ENCODE results near the gene ACVR1. TPM values are rescaled to one million over a fixed set of nuclear protein-coding genes. Genes with fewer than 3 reads are reported as not detected.

The ACVR1 gene
- total RNA-seq, 4 donors from 2014 or later, result 17.9 to 41.4 (median 29.9) TPM

DNA sequence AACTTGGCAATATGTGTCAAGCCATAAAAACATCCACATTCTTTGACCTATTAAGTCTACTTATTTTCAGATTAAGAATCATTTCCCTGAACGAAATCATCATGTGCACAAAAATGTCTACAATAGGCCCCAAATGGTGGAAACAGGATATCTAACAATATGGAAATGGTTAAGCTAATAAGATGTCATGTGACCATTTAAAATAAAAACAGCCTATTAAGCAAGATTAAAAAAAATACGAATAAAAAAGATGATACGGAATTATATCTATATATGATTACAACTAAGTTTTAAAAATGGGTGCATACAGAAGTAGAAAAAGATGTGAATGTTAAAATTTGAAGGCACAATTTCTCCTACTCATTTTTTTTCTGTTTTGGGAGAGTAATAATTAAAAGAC, 128.8 kb downstream of the ACVR1 start:
- Histone ChIP-seq H3K27me3 (no peaks in the 10 kb centered on the region), H3K36me3 (peaks cover 0 to 38% of the 10 kb centered on the region in 2 donors), H3K4me1 (peaks cover 0 to 6% (median 0%) of the 10 kb centered on the region in 3 donors), H3K27ac (no peak overlapping the region), H3K9me3 (no peaks in the 10 kb centered on the region), H3K4me3 (no peak overlapping the region)
- no peak for ATAC-seq
- TF ChIP-seq POLR2A (IDR thresholded peaks at IDR 0.05) (no peak), EP300 (IDR thresholded peaks at IDR 0.05) (no peak), POLR2AphosphoS5 (IDR thresholded peaks at IDR 0.05) (no peak)
- TF ChIP-seq, protein P1, sequence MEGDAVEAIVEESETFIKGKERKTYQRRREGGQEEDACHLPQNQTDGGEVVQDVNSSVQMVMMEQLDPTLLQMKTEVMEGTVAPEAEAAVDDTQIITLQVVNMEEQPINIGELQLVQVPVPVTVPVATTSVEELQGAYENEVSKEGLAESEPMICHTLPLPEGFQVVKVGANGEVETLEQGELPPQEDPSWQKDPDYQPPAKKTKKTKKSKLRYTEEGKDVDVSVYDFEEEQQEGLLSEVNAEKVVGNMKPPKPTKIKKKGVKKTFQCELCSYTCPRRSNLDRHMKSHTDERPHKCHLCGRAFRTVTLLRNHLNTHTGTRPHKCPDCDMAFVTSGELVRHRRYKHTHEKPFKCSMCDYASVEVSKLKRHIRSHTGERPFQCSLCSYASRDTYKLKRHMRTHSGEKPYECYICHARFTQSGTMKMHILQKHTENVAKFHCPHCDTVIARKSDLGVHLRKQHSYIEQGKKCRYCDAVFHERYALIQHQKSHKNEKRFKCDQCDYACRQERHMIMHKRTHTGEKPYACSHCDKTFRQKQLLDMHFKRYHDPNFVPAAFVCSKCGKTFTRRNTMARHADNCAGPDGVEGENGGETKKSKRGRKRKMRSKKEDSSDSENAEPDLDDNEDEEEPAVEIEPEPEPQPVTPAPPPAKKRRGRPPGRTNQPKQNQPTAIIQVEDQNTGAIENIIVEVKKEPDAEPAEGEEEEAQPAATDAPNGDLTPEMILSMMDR (IDR thresholded peaks at IDR 0.05), result no peak
- WGBS, 2 donors (ENCODE audit: low coverage in 1 of 2), result 75 to 82% methylated on average over 3 of the region's 3 CpGs

DNA sequence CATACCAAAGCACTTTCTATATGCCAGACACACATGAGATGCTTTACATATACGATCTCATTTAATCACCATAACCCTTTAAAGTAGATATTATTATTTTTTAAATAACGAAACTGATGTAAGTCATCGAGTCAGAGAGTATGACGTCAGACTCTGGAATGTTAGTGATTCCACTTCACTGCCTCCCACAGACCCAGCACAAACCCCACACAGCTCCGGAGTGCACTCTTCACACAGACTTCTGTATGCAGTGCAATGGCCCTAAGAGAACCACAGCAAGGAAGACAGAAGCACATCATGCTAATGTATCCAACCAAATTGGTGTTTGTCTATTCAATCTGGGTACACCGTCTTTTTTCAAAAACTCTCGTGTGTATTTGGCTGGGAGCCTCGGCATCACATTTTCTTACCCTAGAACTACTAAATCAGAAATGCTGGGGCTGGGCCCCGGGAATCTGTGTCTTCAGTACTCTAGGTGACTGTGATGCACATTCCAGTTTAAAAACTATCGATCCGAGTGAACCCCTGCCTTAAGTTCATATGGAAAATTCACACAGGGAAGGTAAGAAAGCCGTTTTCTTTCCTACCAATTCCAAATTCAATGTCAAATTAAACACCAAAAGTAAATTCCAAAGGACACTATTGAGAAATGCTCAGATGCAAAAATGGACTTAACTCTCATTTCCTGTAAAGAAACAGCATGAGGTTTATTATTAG, 129.7 kb downstream of the ACVR1 start:
- Histone ChIP-seq H3K27ac (no peak overlapping the region), H3K4me1 (peaks cover 0 to 6% (median 0%) of the 10 kb centered on the region in 3 donors), H3K9me3 (no peaks in the 10 kb centered on the region), H3K4me3 (no peak overlapping the region), H3K36me3 (peaks cover 0 to 38% of the 10 kb centered on the region in 2 donors), H3K27me3 (no peaks in the 10 kb centered on the region)
- ATAC-seq, result no peak
- 85 to 93% methylated on average over 7 to 12 of the region's 12 CpGs for WGBS, 2 donors (ENCODE audit: low coverage in 1 of 2)
- TF ChIP-seq POLR2A (IDR thresholded peaks at IDR 0.05), result no peak
- TF ChIP-seq EP300 (IDR thresholded peaks at IDR 0.05), result no peak
- TF ChIP-seq POLR2AphosphoS5 (IDR thresholded peaks at IDR 0.05), result no peak
- TF ChIP-seq, protein P1 (IDR thresholded peaks at IDR 0.05), result no peak

DNA sequence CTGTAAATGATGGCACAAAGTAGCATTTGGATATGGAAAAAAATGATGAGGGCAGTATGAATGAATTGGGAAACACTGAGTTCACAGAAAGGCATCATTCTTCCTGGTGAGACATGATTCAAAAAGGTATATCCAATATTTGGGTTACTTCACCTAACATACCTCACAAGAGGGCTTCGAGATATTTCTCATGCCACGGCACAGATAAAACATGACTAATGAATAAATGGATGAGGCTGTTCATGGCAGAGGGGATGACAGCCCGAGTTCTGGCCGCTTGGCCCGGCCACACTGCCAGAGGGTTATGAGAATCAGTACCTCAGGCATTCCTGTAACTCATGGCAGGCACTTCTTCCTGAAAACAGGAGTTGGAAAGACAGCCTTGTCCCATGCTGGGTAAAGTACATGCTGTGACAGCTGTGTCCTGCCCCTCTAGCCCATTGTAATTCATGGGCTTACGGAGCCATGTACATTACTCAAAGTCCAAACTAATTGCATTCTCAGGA, 131.5 kb downstream of the ACVR1 start:
- Histone ChIP-seq H3K27ac (no peak overlapping the region), H3K27me3 (no peaks in the 10 kb centered on the region), H3K4me3 (no peak overlapping the region), H3K36me3 (peaks cover 0 to 28% of the 10 kb centered on the region in 2 donors), H3K4me1 (peaks cover 0 to 6% (median 0%) of the 10 kb centered on the region in 3 donors), H3K9me3 (no peaks in the 10 kb centered on the region)
- TF ChIP-seq EP300 (IDR thresholded peaks at IDR 0.05) (no peak), POLR2AphosphoS5 (IDR thresholded peaks at IDR 0.05) (no peak), POLR2A (IDR thresholded peaks at IDR 0.05) (no peak)
- TF ChIP-seq, protein P1 (IDR thresholded peaks at IDR 0.05), result no peak
- WGBS, 2 donors (ENCODE audit: low coverage in 1 of 2), result 89 to 97% methylated on average over 3 to 6 of the region's 6 CpGs
- ATAC-seq, result no peak

DNA sequence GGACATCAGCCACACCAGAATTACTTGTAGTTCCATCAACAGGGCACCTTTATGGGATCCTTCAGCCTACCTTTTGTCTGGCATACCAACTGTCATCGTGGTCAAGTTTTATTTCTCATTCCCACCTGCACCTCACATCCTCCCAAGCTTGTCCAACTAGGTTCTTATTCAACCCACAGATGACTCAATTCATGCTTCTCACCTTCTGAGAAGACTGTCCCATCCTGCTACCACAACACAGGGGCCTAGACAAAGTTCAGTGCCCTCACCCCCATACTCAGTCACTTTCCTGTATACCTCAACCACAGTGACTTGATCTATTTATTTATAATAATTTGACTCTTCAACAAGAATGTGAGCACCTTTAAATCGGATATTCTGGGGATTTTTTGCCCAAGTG, 133.1 kb downstream of the ACVR1 start:
- peaks cover 0 to 40% of the 10 kb centered on the region in 2 donors for H3K36me3 ChIP-seq
- H3K4me1 ChIP-seq, result peaks cover 0 to 4% (median 0%) of the 10 kb centered on the region in 3 donors
- H3K27ac ChIP-seq, result no peak overlapping the region
- no peaks in the 10 kb centered on the region for H3K27me3 ChIP-seq
- WGBS, 2 donors (ENCODE audit: low coverage in 1 of 2), result 95 to 100% methylated on average over 2 of the region's 2 CpGs
- no peak overlapping the region for H3K4me3 ChIP-seq
- no peak for ATAC-seq
- TF ChIP-seq POLR2A (IDR thresholded peaks at IDR 0.05) (no peak), EP300 (IDR thresholded peaks at IDR 0.05) (no peak), POLR2AphosphoS5 (IDR thresholded peaks at IDR 0.05) (no peak)
- TF ChIP-seq, protein P1 (IDR thresholded peaks at IDR 0.05), result no peak
- H3K9me3 ChIP-seq, result no peaks in the 10 kb centered on the region
